HL-60 (cell line): ENCODE measurements around the gene PRIM1.

Experiments used
- CTCF ChIP-seq: IDR thresholded peaks from one replicate; pipeline ENCODE4 v1.5.1; 2011; ENCODE audit warnings: low read length, control low read depth, inconsistent platforms; ENCODE audit not compliant: insufficient read depth
- POLR2AphosphoS5 ChIP-seq: IDR thresholded peaks from 2 replicates; pipeline ENCODE4 v1.6.1; 2012; ENCODE audit warnings: low read depth
- REST ChIP-seq: IDR thresholded peaks from 2 replicates; pipeline ENCODE4 v1.6.1; 2012; ENCODE audit warnings: low read depth; ENCODE audit not compliant: insufficient replicate concordance

DNA sequence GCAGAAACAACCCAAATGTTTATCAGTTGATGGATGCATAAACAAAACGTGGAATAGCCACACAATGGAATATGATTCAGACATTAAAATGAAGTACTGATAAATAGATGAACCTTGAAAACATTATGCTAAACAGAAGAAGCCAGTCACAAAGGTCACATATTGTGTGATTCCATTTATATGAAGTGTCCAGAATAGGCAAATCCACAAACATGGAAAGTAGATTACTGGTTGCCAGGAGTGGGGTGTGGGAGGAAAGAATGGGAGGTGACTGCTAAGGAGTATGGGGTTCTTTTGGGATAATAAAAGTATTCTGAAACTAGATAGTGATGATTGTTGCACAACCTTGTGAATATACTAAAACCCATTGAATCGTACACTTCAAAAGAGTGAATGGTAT is 9.7 kb upstream of the PRIM1 start:
- TF ChIP-seq CTCF, result no peak
- TF ChIP-seq POLR2AphosphoS5, result no peak
- TF ChIP-seq REST, result no peak
